Glutamatergic neuron (in vitro differentiated cells): ENCODE data around the gene HYAL3. TPM values are rescaled to one million over a fixed set of nuclear protein-coding genes. Genes with fewer than 3 reads are reported as not detected.
A peak's percentile ranks its signal among the peaks of the same experiment; 100 is the strongest.

Experiments used
- DNase-seq: peaks from one replicate; pipeline ENCODE4 v3.0.0; 2022
- H3K27ac Mint-ChIP-seq: one replicate; pipeline ENCODE4 v1.8.0; 2020; ENCODE audit warnings: mild to moderate bottlenecking, mixed read lengths, inconsistent platforms; ENCODE audit not compliant: unreplicated experiment
- H3K27me3 Mint-ChIP-seq: one replicate; pipeline ENCODE4 v1.8.0; 2020; ENCODE audit warnings: mild to moderate bottlenecking, moderate library complexity, mixed read lengths, inconsistent platforms; ENCODE audit not compliant: unreplicated experiment
- H3K36me3 Mint-ChIP-seq: one replicate; pipeline ENCODE4 v1.8.0; 2020; ENCODE audit warnings: mild to moderate bottlenecking, mixed read lengths, inconsistent platforms; ENCODE audit not compliant: unreplicated experiment
- H3K4me1 Mint-ChIP-seq: one replicate; pipeline ENCODE4 v1.8.0; 2020; ENCODE audit warnings: mild to moderate bottlenecking, low read depth, mixed read lengths, inconsistent platforms; ENCODE audit not compliant: unreplicated experiment
- H3K4me3 Mint-ChIP-seq: one replicate; pipeline ENCODE4 v1.8.0; 2020; ENCODE audit warnings: mild to moderate bottlenecking, mixed read lengths, inconsistent platforms; ENCODE audit not compliant: unreplicated experiment
- H3K9me3 Mint-ChIP-seq: one replicate; pipeline ENCODE4 v1.8.0; 2020; ENCODE audit warnings: mild to moderate bottlenecking, moderate library complexity, mixed read lengths, inconsistent platforms; ENCODE audit not compliant: unreplicated experiment
- CTCF ChIP-seq: fragments of 200-600 bp; sonication (generic); IDR thresholded peaks from one replicate; pipeline ENCODE4 v1.5.0; 2021; ENCODE audit not compliant: partially characterized antibody, unreplicated experiment
- long read RNA-seq: library from polyadenylated mRNA; unstranded; transcript quantifications from one replicate; pipeline ENCODE4 v2.0.0, GENCODE V29; 2020; ENCODE audit not compliant: unreplicated experiment
- total RNA-seq: library from RNA; stranded (reverse); fragmentation: NEBNext Ultra II Directional; extraction: Animal tissue kit (Norgen Biotek cat#: 25700); gene quantifications from one replicate; pipeline ENCODE4 v1.2.1, GENCODE V29; 2021; ENCODE audit not compliant: unreplicated experiment

HYAL3 gene
- 6.9 TPM for total RNA-seq
- long read RNA-seq, partial matches to known transcripts: 0 of 3 reads
- long read RNA-seq, other reads (novel, unspliced or antisense): 0 of 3 reads

- TF ChIP-seq CTCF: no peak
Measured at GRCh38 chr3:50298836-50299637, at the start of gene HYAL3, which contains the start of gene NAA80. Gene HYAL3 (minus strand): TSS chr3:50299405. CDS start chr3:50295602, 3,803 bp downstream. Gene NAA80 (minus strand): TSS chr3:50299405. CDS start chr3:50297463, 1,942 bp downstream.

GRCh38 chr3:50347187-50347813 is 48.1 kb upstream of the HYAL3 start:
- TF ChIP-seq CTCF: peak; percentile 66
- Mint-ChIP-seq H3K4me3 (no peak overlapping the region), H3K27ac (no peak overlapping the region), H3K9me3 (peaks cover 7% of the 10 kb centered on the region), H3K27me3 (peaks cover 7% of the 10 kb centered on the region), H3K4me1 (peaks cover 12% of the 10 kb centered on the region), H3K36me3 (no peaks in the 10 kb centered on the region)
- DNase-seq: peak; percentile 73

More at GRCh38 chr3:50298836-50299637, at the start of gene HYAL3, which contains the start of gene NAA80:
- DNase-seq: peak; percentile 98
- peaks cover 8% of the 10 kb centered on the region for H3K4me1 Mint-ChIP-seq
- peaks cover 3% of the 10 kb centered on the region for H3K9me3 Mint-ChIP-seq
- peak within 1 kb of the TSS; percentile 91 for H3K27ac Mint-ChIP-seq
- peaks cover 16% of the 10 kb centered on the region for H3K27me3 Mint-ChIP-seq
- H3K4me3 Mint-ChIP-seq: peak within 1 kb of the TSS; percentile 93
- H3K36me3 Mint-ChIP-seq: no peaks in the 10 kb centered on the region

- Mint-ChIP-seq H3K36me3 (no peaks in the 10 kb centered on the region), H3K27ac (no peak within 1 kb of the TSS), H3K9me3 (peaks cover 7% of the 10 kb centered on the region), H3K4me1 (peaks cover 7% of the 10 kb centered on the region), H3K27me3 (peaks cover 12% of the 10 kb centered on the region), H3K4me3 (peak within 1 kb of the TSS; percentile 90)
- no peak for TF ChIP-seq CTCF
- DNase-seq: peak; percentile 62
Measured at GRCh38 chr3:50345586-50346234, 46.5 kb upstream of the HYAL3 start, which contains the start of gene ZMYND10. Gene ZMYND10 (minus strand): TSS chr3:50345732. CDS start chr3:50345579, 153 bp downstream.

- peaks cover 4% of the 10 kb centered on the region for H3K4me1 Mint-ChIP-seq
- H3K9me3 Mint-ChIP-seq: peaks cover 5% of the 10 kb centered on the region
- no peak overlapping the region for H3K27ac Mint-ChIP-seq
- no peak for TF ChIP-seq CTCF
- DNase-seq: no peak
- peaks cover 13% of the 10 kb centered on the region for H3K27me3 Mint-ChIP-seq
- no peak overlapping the region for H3K4me3 Mint-ChIP-seq
- H3K36me3 Mint-ChIP-seq: no peaks in the 10 kb centered on the region
Measured at GRCh38 chr3:50345008-50345407, 45.8 kb upstream of the HYAL3 start.
